Right atrium auricular region (tissue), 2 donors: ENCODE data around the gene PPP2R2B. TPM values are rescaled to one million over a fixed set of nuclear protein-coding genes. Genes with fewer than 3 reads are reported as not detected.

ENCODE experiments used
- DNase-seq: peaks from one replicate; pipeline ENCODE4 v3.0.0-alpha.2; 2019; ENCODE audit warnings: low spot score
- H3K27ac ChIP-seq, 2 donors: fragments of 200-600 bp; sonication (generic); 1 replicate in 1 of 2; 2 replicates in 1 of 2; pipeline ENCODE4 v1.5.1; 2016 to 2019
- H3K27me3 ChIP-seq, 2 donors: fragments of 200-600 bp; sonication (generic); one replicate each; pipeline versions ENCODE4 v1.5.1 to v1.6.0; 2017 to 2019
- H3K36me3 ChIP-seq: fragments of 200-600 bp; sonication (generic); one replicate; pipeline ENCODE4 v1.5.1; 2016
- H3K4me1 ChIP-seq, 2 donors: fragments of 200-600 bp; sonication (generic); one replicate each; pipeline versions ENCODE4 v1.5.1 to v1.6.0; 2017 to 2019
- H3K4me3 ChIP-seq, 2 donors: fragments of 200-600 bp; sonication (generic); 1 replicate in 1 of 2; 2 replicates in 1 of 2; pipeline ENCODE4 v1.5.1; 2017 to 2019; ENCODE audit warnings: mild to moderate bottlenecking in 1 of 2, moderate library complexity in 1 of 2
- H3K9me3 ChIP-seq, 2 donors: fragments of 200-600 bp; sonication (generic); one replicate each; pipeline ENCODE4 v1.5.1; 2019
- CTCF ChIP-seq, 2 donors: fragments of 200-600 bp; sonication (generic); IDR thresholded peaks; one replicate each; pipeline ENCODE4 v1.5.1; 2019; ENCODE audit warnings: antibody characterized with exemption in 2 of 2
- total RNA-seq, 2 donors: library from RNA; depleted of rRNA; stranded (reverse); fragments of >200 nt; gene quantifications; one replicate each; pipeline ENCODE4 v1.1.0, GENCODE V29; 2016

Gene PPP2R2B
- total RNA-seq, 2 donors from 2014 or later = 1.6 to 12.4 TPM

GRCh38 chr5:146645342-146645741, 233.2 kb downstream of the PPP2R2B start:
- TF ChIP-seq CTCF (IDR thresholded peaks at IDR 0.05) = no peak
- Histone ChIP-seq H3K4me1 (no peaks in the 10 kb centered on the region), H3K4me3 (no peak overlapping the region), H3K36me3 (no peaks in the 10 kb centered on the region), H3K27ac (no peak overlapping the region), H3K9me3 (no peaks in the 10 kb centered on the region), H3K27me3 (no peaks in the 10 kb centered on the region)
- no peak for DNase-seq

- Histone ChIP-seq H3K27me3 (no peaks in the 10 kb centered on the region), H3K36me3 (no peaks in the 10 kb centered on the region), H3K27ac (no peak overlapping the region)
These were observed 233.7 kb downstream of the PPP2R2B start for GRCh38 chr5:146644831-146645230.

GRCh38 chr5:146643776-146644175, 234.8 kb downstream of the PPP2R2B start:
- no peak for DNase-seq
- Histone ChIP-seq H3K4me3 (no peak overlapping the region), H3K36me3 (no peaks in the 10 kb centered on the region), H3K27me3 (no peaks in the 10 kb centered on the region), H3K9me3 (no peaks in the 10 kb centered on the region), H3K4me1 (no peaks in the 10 kb centered on the region), H3K27ac (no peak overlapping the region)
- TF ChIP-seq CTCF (IDR thresholded peaks at IDR 0.05) = no peak

More at GRCh38 chr5:146644831-146645230, 233.7 kb downstream of the PPP2R2B start:
- Histone ChIP-seq H3K9me3 (no peaks in the 10 kb centered on the region), H3K4me1 (no peaks in the 10 kb centered on the region), H3K4me3 (no peak overlapping the region)
- no peak for DNase-seq
- TF ChIP-seq CTCF (IDR thresholded peaks at IDR 0.05) = no peak

GRCh38 chr5:146642410-146642809, 236.1 kb downstream of the PPP2R2B start:
- no peak overlapping the region for H3K27ac ChIP-seq
- no peaks in the 10 kb centered on the region for H3K9me3 ChIP-seq
- H3K36me3 ChIP-seq = no peaks in the 10 kb centered on the region
- no peak for TF ChIP-seq CTCF (IDR thresholded peaks at IDR 0.05)
- H3K4me3 ChIP-seq = no peak overlapping the region
- no peak for DNase-seq
- H3K27me3 ChIP-seq = no peaks in the 10 kb centered on the region
- H3K4me1 ChIP-seq = no peaks in the 10 kb centered on the region

- no peaks in the 10 kb centered on the region for H3K9me3 ChIP-seq
- no peak overlapping the region for H3K4me3 ChIP-seq
- no peak for DNase-seq
- H3K27ac ChIP-seq = no peak overlapping the region
- TF ChIP-seq CTCF (IDR thresholded peaks at IDR 0.05) = no peak
- H3K4me1 ChIP-seq = no peaks in the 10 kb centered on the region
- H3K36me3 ChIP-seq = no peaks in the 10 kb centered on the region
- no peaks in the 10 kb centered on the region for H3K27me3 ChIP-seq
These were observed 236.6 kb downstream of the PPP2R2B start for GRCh38 chr5:146641941-146642340.

GRCh38 chr5:146640285-146640896, 238.2 kb downstream of the PPP2R2B start:
- H3K27ac ChIP-seq = no peak overlapping the region
- no peaks in the 10 kb centered on the region for H3K27me3 ChIP-seq
- H3K36me3 ChIP-seq = no peaks in the 10 kb centered on the region
- no peaks in the 10 kb centered on the region for H3K4me1 ChIP-seq
- H3K4me3 ChIP-seq = no peak overlapping the region
- no peak for DNase-seq
- no peaks in the 10 kb centered on the region for H3K9me3 ChIP-seq
- no peak for TF ChIP-seq CTCF (IDR thresholded peaks at IDR 0.05)
